Cerebellar cortex (tissue), 1 donor: ENCODE results near the gene ZNF558.
"Not testable (repeated sequence)": the region's sequence is repeated elsewhere in the genome, so short reads cannot be mapped to it uniquely, and the experiment has no call there.

Source experiments
- DNase-seq: peaks from one replicate; pipeline ENCODE4 v3.0.0-alpha.2; 2015; ENCODE audit warnings: low spot score

Gene ZNF558

GRCh38 chr19:8794823-8795222, 37.3 kb downstream of the ZNF558 start:
- no peak for DNase-seq

- not testable (repeated sequence) for DNase-seq
Measured at GRCh38 chr19:8773587-8773986, 58.5 kb downstream of the ZNF558 start.

GRCh38 chr19:8769265-8769664, 62.8 kb downstream of the ZNF558 start:
- DNase-seq = not testable (repeated sequence)

- DNase-seq = not testable (repeated sequence)
Measured at GRCh38 chr19:8767257-8767656, 64.8 kb downstream of the ZNF558 start.
